HG02610 (cell line): ENCODE measurements around the gene SCAMP2.
A peak's percentile ranks its signal among the peaks of the same experiment; 100 is the strongest.

Source experiments
- ATAC-seq: cut with Tn5 transposase; IDR thresholded peaks from one replicate; pipeline ENCODE4 v1.9.1; 2021; ENCODE audit warnings: mild to moderate bottlenecking, moderate library complexity; ENCODE audit not compliant: unreplicated experiment

SCAMP2 gene

GRCh38 chr15:74863239-74864056 is 9.7 kb downstream of the SCAMP2 start:
- no peak for ATAC-seq

- ATAC-seq, result no peak
Observed at GRCh38 chr15:74858369-74858740, 14.8 kb downstream of the SCAMP2 start.

GRCh38 chr15:74857671-74858368 is 15.3 kb downstream of the SCAMP2 start:
- ATAC-seq, result no peak

- ATAC-seq, result peak; percentile 68
Observed at GRCh38 chr15:74857082-74857655, 16.0 kb downstream of the SCAMP2 start.

GRCh38 chr15:74856537-74856936 is 16.6 kb downstream of the SCAMP2 start:
- ATAC-seq, result no peak

GRCh38 chr15:74855857-74856256 is 17.3 kb downstream of the SCAMP2 start:
- no peak for ATAC-seq

GRCh38 chr15:74854453-74855022 is 18.6 kb downstream of the SCAMP2 start:
- no peak for ATAC-seq

- no peak for ATAC-seq
Observed at GRCh38 chr15:74851960-74852359, 21.2 kb downstream of the SCAMP2 start.

GRCh38 chr15:74850393-74850792 is 22.8 kb downstream of the SCAMP2 start:
- ATAC-seq, result no peak

- ATAC-seq, result no peak
Observed at GRCh38 chr15:74847432-74847831, 25.7 kb downstream of the SCAMP2 start.

GRCh38 chr15:74845581-74845980 is 27.6 kb downstream of the SCAMP2 start:
- no peak for ATAC-seq

- ATAC-seq, result no peak
Observed at GRCh38 chr15:74845208-74845568, 28.0 kb downstream of the SCAMP2 start.

- ATAC-seq, result no peak
Observed at GRCh38 chr15:74844319-74845207, 28.6 kb downstream of the SCAMP2 start.

GRCh38 chr15:74843891-74844299 is 29.3 kb downstream of the SCAMP2 start:
- ATAC-seq, result no peak

- no peak for ATAC-seq
Observed at GRCh38 chr15:74843445-74843828, 29.7 kb downstream of the SCAMP2 start.

GRCh38 chr15:74842581-74843444 is 30.4 kb downstream of the SCAMP2 start, which contains the start of gene ULK3:
ULK3 (minus strand) TSS chr15:74843156; CDS start chr15:74843105, 51 bp downstream.
- peak; percentile 85 for ATAC-seq

GRCh38 chr15:74841891-74842373 is 31.2 kb downstream of the SCAMP2 start:
- ATAC-seq, result no peak

GRCh38 chr15:74840851-74841775 is 32.1 kb downstream of the SCAMP2 start:
- no peak for ATAC-seq
